ENCODE data around the gene KRTDAP.

Gene KRTDAP

GRCh38 chr19:35451338-35452096 is 38.7 kb downstream of the KRTDAP start:
- no peak for DNase-seq (ENCODE audit: low read depth)

- DNase-seq (ENCODE audit: low read depth): no peak
Observed at GRCh38 chr19:35449359-35450043, 40.8 kb downstream of the KRTDAP start.

GRCh38 chr19:35447606-35448469 is 42.4 kb downstream of the KRTDAP start, which contains the start of gene FFAR2:
Gene FFAR2, plus strand, starts transcription at chr19:35448257. Its CDS starts 1,458 bp downstream, at chr19:35449715.
- no peak for DNase-seq (ENCODE audit: low read depth)

- DNase-seq (ENCODE audit: low read depth): no peak
Observed at GRCh38 chr19:35445826-35446593, 44.3 kb downstream of the KRTDAP start.

DNA sequence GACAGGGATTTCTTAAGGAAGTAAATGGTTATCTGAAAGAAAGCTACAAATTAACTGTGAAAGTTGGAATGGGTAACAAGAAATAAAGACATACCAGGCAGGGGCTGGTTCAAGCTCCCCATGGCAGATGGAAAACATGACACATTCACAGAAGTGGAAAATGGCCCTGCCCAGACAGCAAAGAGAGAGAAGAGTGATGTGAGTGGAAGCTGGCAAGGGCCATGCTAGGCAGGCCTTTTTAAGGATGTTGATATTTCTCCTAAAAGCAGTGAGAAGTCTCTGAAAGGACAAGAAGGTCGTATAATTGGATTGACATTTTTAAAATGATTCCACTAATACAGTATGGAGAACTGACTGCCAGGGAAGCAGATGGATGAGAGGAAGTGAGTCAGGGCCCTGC is 45.5 kb downstream of the KRTDAP start:
- no peak for DNase-seq (ENCODE audit: low read depth)

DNA sequence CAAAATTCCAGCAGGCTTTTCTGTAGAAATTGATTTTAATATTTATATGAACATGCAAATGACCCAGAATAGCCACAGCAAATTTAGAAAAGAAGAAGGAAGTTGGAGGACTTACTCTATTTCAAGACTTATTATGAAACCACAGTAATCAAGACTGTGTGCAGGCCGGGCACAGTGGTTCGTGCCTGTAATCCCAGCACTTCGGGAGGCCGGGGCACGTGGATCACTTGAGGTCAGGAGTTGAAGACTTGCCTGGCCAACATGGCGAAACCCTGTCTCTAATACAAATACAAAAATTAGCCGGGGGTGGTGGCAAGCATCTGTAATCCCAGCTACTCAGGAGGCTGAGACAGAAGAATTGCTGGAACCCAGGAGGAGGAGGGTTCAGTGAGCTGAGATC is 48.2 kb downstream of the KRTDAP start:
- DNase-seq (ENCODE audit: low read depth): no peak

DNA sequence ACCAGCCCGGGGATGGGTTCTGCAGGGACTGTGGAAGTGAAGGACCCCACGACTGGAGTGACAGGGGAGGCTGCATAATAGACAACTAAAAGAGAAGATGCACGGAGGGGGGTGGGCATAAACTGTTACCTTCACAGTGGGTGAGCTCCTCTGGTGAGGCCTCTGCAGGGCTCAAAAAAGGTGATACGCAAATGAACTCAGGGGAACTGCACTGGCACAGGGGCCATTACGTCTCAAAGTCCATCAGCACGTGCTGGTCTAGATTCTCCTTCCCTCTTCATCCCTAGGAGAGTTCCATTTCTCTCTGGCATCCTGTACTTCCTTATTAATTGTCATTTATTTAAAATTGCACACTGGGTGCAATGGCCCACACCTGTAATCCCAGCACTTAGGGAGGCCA is 50.3 kb downstream of the KRTDAP start:
- no peak for DNase-seq (ENCODE audit: low read depth)

- no peak for DNase-seq (ENCODE audit: low read depth)
Observed at GRCh38 chr19:35438527-35438926, 51.7 kb downstream of the KRTDAP start.

GRCh38 chr19:35438096-35438495 is 52.2 kb downstream of the KRTDAP start:
- no peak for DNase-seq (ENCODE audit: low read depth)

DNA sequence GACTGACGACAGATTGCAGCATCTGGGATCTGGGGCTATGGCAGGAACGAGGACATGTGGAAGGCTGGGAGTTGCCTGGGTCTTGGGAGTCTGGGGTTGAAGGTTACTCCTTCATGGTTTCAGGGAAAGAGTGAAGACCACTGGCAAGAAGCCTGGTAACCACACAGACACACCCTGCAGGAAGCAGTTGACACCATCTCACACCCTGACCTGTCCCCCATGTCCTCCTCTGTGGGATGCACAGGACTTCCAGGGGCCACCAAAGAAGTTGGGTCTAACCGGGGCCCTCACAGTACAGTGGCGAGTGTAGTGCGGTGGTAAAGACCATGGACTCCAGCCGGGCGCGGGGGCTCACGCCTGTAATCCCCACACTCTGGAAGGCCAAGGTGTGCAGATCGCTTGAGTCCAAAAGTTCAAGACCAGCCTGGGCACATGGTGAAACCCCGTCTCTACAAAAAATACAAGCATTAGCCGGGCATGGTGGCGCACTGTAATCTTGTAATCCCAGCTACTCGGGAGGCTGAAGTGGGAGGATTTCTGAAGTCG is 52.8 kb downstream of the KRTDAP start:
- no peak for DNase-seq (ENCODE audit: low read depth)

Measured in activated gamma-delta T cell treated with anti-CD3 and anti-CD28 coated beads, Interleukin-2, amount 50 U/mL, for 16 hours (primary cell).